GM18526 (cell line): ENCODE measurements around the gene CCDC66.

Experiments used
- POLR2A ChIP-seq: IDR thresholded peaks from 3 replicates; pipeline ENCODE4 v1.6.1; 2011; ENCODE audit not compliant: insufficient read length; ENCODE audit errors: extremely low read depth

CCDC66 gene

GRCh38 chr3:56556908-56557830 is at the start of gene CCDC66:
CCDC66 (plus strand) TSS chr3:56557175; CDS start chr3:56557243, 68 bp downstream.
- TF ChIP-seq POLR2A: peak; percentile 86

- no peak for TF ChIP-seq POLR2A
These were observed 37.3 kb upstream of the CCDC66 start for GRCh38 chr3:56519641-56520040.

- no peak for TF ChIP-seq POLR2A
These were observed 34.6 kb upstream of the CCDC66 start for GRCh38 chr3:56522374-56522773.

- TF ChIP-seq POLR2A: no peak
These were observed 31.7 kb upstream of the CCDC66 start for GRCh38 chr3:56525291-56525690.

GRCh38 chr3:56536735-56537134 is 20.2 kb upstream of the CCDC66 start:
- TF ChIP-seq POLR2A: no peak

- TF ChIP-seq POLR2A: no peak
These were observed 9.5 kb upstream of the CCDC66 start for GRCh38 chr3:56547486-56547885.

- TF ChIP-seq POLR2A: no peak
These were observed 826 bp downstream of the CCDC66 start for GRCh38 chr3:56557831-56558170.

- TF ChIP-seq POLR2A: no peak
These were observed 16.5 kb downstream of the CCDC66 start for GRCh38 chr3:56573501-56573900.

GRCh38 chr3:56590814-56591213 is 33.8 kb downstream of the CCDC66 start:
- no peak for TF ChIP-seq POLR2A

- TF ChIP-seq POLR2A: no peak
These were observed 34.3 kb downstream of the CCDC66 start for GRCh38 chr3:56591262-56591661.

GRCh38 chr3:56593455-56594158 is 36.6 kb downstream of the CCDC66 start:
- TF ChIP-seq POLR2A: no peak

GRCh38 chr3:56595975-56596840 is 39.2 kb downstream of the CCDC66 start:
- no peak for TF ChIP-seq POLR2A

GRCh38 chr3:56610669-56611335 is 53.8 kb downstream of the CCDC66 start:
- no peak for TF ChIP-seq POLR2A

- no peak for TF ChIP-seq POLR2A
These were observed 54.4 kb downstream of the CCDC66 start for GRCh38 chr3:56611364-56611763.

- no peak for TF ChIP-seq POLR2A
These were observed 55.2 kb downstream of the CCDC66 start for GRCh38 chr3:56612146-56612545.

- TF ChIP-seq POLR2A: no peak
These were observed 56.0 kb downstream of the CCDC66 start for GRCh38 chr3:56613016-56613415.
